GM19468 (cell line): Measurements from ENCODE around the gene SLC35A2.
A peak's percentile ranks its signal among the peaks of the same experiment; 100 is the strongest.
"Not testable (repeated sequence)": the region's sequence is repeated elsewhere in the genome, so short reads cannot be mapped to it uniquely, and the experiment has no call there.

Source experiments
- ATAC-seq: cut with Tn5 transposase; IDR thresholded peaks from one replicate; pipeline ENCODE4 v1.9.1; 2021; ENCODE audit warnings: mild to moderate bottlenecking, moderate library complexity, moderate number of reproducible peaks; ENCODE audit not compliant: unreplicated experiment; ENCODE audit errors: extremely low read depth

The SLC35A2 gene

GRCh38 chrX:48903290-48903689 is 8.2 kb downstream of the SLC35A2 start:
- no peak for ATAC-seq

GRCh38 chrX:48902776-48903175 is 8.7 kb downstream of the SLC35A2 start:
- no peak for ATAC-seq

- ATAC-seq: no peak
Observed at GRCh38 chrX:48902135-48902534, 9.3 kb downstream of the SLC35A2 start.

- ATAC-seq: no peak
Observed at GRCh38 chrX:48901069-48901468, 10.4 kb downstream of the SLC35A2 start.

GRCh38 chrX:48899078-48899410 is 12.4 kb downstream of the SLC35A2 start:
- ATAC-seq: no peak

GRCh38 chrX:48897625-48898306 is 13.7 kb downstream of the SLC35A2 start, which contains the start of the genes PQBP1 and TIMM17B:
TSS of gene PQBP1 (plus strand) at chrX:48897930. CDS start at chrX:48898510, 580 bp downstream.
TSS of gene TIMM17B (minus strand) at chrX:48897768. CDS start at chrX:48897749, 19 bp downstream.
- ATAC-seq: peak; percentile 78

GRCh38 chrX:48897157-48897624 is 14.3 kb downstream of the SLC35A2 start:
- no peak for ATAC-seq

- ATAC-seq: no peak
Observed at GRCh38 chrX:48896611-48897011, 14.8 kb downstream of the SLC35A2 start.

- no peak for ATAC-seq
Observed at GRCh38 chrX:48894891-48895290, 16.6 kb downstream of the SLC35A2 start.

GRCh38 chrX:48893556-48894348 is 17.7 kb downstream of the SLC35A2 start:
- ATAC-seq: no peak

- no peak for ATAC-seq
Observed at GRCh38 chrX:48892896-48893295, 18.6 kb downstream of the SLC35A2 start.

GRCh38 chrX:48891402-48892288 is 19.8 kb downstream of the SLC35A2 start:
- ATAC-seq: peak; percentile 61

- ATAC-seq: peak; percentile 20
Observed at GRCh38 chrX:48890934-48891401, 20.5 kb downstream of the SLC35A2 start.

- no peak for ATAC-seq
Observed at GRCh38 chrX:48890296-48890925, 21.0 kb downstream of the SLC35A2 start.

GRCh38 chrX:48886586-48886985 is 24.9 kb downstream of the SLC35A2 start:
- ATAC-seq: not testable (repeated sequence)

- no peak for ATAC-seq
Observed at GRCh38 chrX:48883729-48884128, 27.7 kb downstream of the SLC35A2 start.

- ATAC-seq: not testable (repeated sequence)
Observed at GRCh38 chrX:48876944-48877343, 34.5 kb downstream of the SLC35A2 start.

GRCh38 chrX:48872017-48872416 is 39.4 kb downstream of the SLC35A2 start:
- not testable (repeated sequence) for ATAC-seq

GRCh38 chrX:48864210-48864609 is 47.2 kb downstream of the SLC35A2 start:
- ATAC-seq: no peak

GRCh38 chrX:48854898-48855297 is 56.5 kb downstream of the SLC35A2 start:
- no peak for ATAC-seq
